Fibroblast of skin of right quadriceps (primary cell): ENCODE measurements around the gene KIT.
A peak's percentile ranks its signal among the peaks of the same experiment; 100 is the strongest.
"Not testable (repeated sequence)": the region's sequence is repeated elsewhere in the genome, so short reads cannot be mapped to it uniquely, and the experiment has no call there.

Source experiments
- DNase-seq: peaks from one replicate; pipeline ENCODE4 v3.0.0-alpha.2; 2013

Gene KIT

DNA sequence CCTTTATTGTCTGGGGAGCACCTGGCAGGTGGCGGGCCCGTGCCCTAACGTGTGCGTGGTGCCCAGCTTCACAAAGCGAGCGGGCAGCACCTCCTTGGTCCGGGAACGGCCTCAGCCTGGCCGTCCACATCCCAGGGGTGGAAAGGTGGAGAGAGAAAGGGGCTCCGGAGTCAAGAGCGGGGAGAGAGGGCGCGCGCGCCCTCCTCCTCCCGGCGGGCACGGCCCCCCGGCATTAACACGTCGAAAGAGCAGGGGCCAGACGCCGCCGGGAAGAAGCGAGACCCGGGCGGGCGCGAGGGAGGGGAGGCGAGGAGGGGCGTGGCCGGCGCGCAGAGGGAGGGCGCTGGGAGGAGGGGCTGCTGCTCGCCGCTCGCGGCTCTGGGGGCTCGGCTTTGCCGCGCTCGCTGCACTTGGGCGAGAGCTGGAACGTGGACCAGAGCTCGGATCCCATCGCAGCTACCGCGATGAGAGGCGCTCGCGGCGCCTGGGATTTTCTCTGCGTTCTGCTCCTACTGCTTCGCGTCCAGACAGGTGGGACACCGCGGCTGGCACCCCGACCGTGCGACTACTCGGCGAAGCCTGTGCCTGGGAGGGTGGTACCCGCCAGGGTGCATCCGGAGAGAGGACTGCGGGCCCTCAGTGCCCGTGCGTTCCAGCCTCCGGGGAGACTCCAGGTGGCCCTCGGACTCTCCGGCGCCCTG, at the start of gene KIT:
TSS of gene KIT (plus strand) at position 407 of the 701 bp plus-strand sequence. CDS start at position 465, 58 bp downstream.
- peak; percentile 40 for DNase-seq

DNA sequence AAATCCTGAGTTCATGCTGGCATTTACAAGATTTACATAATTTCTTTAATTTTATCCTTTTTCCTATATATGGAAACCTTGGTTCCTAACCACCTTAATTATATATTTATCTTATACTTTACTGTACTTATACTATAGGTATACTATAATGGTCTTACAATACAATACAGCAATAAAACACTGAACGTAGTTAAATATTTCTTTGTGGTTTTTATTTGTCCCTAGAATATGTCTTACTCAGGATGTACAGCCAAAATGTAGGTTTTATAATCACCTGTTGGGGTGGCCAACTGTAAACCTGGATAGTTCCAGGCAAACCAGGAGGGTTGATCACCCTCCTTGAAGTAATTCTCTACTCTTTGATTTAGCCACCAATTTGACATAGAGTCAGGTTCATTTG, 48.4 kb upstream of the KIT start:
- no peak for DNase-seq

GRCh38 chr4:54614149-54614548, 43.6 kb upstream of the KIT start:
- DNase-seq: peak; percentile 4

DNA sequence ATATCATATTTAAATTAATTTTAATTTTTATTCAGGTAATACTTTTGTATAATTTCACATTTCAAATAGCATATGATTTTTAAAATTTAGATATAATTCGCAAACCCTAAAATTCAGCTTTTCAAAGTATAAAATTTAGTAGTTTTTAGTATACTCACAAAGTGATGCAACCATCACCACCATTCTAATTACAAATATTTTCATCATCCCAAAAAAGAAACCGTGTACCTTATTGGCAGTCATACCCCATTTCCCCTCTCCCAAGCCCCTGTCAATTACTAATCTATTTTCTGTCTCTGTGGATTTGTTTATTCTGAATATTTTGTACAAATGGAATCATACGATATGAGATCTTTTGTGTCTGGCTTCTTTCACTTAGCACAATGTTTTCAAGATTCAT, 37.0 kb upstream of the KIT start:
- no peak for DNase-seq

DNA sequence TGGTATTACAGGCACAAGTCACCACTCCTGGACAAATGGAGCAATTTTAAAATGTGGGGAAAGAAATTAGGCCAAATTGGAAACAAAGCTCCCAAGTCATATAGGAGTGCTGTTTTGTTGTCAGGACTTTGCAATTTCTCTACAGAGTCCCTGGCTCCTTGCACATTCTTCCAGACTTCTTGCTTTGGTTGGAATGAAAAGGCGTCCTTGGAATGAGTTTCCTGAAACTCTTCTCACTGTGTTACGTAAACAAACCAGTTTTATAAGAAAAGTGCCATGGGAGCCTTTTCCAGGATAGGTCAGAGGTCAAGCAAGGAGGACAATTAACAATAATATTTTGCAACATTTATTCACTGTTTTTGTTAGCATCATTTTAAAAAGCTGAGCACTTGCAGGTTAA, 32.4 kb upstream of the KIT start:
- peak; percentile 2 for DNase-seq

DNA sequence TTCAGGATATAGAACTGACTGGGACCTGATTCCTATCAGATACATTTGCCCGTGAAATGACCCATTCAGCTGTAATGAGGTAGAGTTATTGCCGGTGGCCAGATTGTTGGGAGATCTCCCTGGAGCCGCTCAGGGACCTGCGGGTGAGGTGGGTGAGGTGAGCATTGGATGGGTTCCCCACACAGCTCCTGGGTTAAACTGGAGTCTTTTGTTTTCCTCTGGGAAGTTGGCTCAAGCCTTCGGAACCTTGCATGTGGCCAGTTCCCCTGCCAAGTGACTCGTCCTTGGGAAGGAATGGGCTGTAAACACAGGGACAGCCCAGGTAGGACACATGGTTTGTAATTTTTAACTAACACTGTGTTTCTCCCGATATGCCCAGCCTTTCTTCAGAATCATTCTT, 31.6 kb upstream of the KIT start:
- no peak for DNase-seq

GRCh38 chr4:54632537-54632936, 25.2 kb upstream of the KIT start:
- no peak for DNase-seq

- DNase-seq: not testable (repeated sequence)
Observed at GRCh38 chr4:54633102-54633740, 24.5 kb upstream of the KIT start.

- no peak for DNase-seq
Observed at GRCh38 chr4:54635318-54635717, 22.4 kb upstream of the KIT start.

DNA sequence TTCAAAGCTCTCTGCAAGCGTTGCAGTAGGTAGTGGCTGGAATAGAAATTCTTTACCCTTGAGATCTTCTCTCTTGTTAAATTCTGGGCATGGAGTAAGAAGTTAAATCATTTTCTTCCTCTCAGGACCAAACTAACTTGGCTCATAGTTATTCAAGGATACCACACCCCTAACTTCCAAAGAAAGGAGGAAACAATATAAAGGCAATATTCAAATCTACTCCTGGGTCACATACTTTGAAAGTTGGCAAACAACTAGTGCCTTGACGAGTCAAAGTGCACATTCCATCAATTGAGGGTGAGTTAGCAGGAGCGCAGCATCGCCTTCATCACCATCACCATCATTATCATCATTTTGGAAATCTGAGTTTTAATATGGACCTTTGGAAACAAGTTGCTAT, 20.4 kb upstream of the KIT start:
- no peak for DNase-seq

- DNase-seq: not testable (repeated sequence)
Observed at GRCh38 chr4:54641101-54641500, 16.7 kb upstream of the KIT start.

DNA sequence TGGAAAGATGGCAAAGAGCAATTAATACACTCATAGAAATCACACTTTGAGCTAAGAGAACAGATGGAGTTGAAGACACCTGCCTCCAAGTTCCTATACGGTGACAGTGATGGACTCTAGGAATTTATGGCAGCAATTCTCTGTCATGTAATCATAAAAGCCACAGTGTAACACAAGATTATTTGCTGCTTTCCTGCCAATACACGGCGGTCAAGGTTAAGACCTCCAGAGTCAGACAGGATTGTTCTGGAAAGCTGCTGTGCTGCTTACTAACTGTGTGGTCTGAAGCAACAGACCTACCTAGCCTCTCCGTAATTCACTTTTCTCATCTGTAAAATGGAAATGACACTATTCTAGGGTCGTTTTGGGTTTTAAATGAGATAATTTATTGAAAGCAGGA, 14.6 kb upstream of the KIT start:
- no peak for DNase-seq

GRCh38 chr4:54643958-54644751, 13.6 kb upstream of the KIT start:
- DNase-seq: no peak

GRCh38 chr4:54645830-54646229, 11.9 kb upstream of the KIT start:
- no peak for DNase-seq

GRCh38 chr4:54647070-54647469, 10.7 kb upstream of the KIT start:
- no peak for DNase-seq

DNA sequence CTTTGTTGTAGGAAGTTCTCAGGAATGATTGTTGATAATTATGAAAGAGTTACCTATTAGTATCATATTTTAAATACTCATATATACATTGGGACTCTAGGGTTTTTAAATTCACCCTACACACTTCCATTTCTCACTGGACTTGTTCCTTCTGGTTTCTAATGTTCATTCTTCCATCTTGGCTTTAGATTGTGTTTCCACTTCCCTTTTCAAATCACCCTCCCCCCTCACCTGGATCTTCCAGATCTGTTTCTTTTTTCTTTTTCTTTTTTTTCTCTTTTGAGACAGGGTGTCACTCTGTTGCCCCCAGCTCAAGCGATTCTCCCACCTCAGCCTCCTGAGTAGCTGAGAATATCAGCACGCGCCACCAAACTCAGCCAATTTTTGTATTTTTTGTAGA, 6.7 kb upstream of the KIT start:
- no peak for DNase-seq

DNA sequence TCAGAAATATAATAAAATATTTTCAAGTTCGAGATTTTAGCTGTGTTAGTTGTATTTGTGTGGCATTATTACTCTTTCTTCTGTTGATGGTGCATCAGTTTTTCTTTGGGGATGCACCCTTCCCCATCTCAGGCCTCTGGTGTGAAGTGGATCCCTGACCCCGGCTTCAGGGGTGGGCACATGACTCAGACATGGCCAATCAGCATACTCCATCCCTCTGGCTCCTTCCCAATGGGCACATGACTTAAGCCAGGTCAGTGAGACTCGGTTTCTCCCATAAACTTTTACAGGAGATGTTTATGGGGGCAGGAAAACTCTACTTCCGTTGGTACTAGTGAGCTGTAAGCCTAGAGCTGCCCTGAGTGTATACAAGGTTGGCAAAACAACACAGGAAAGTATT, 3.0 kb upstream of the KIT start:
- DNase-seq: no peak

DNA sequence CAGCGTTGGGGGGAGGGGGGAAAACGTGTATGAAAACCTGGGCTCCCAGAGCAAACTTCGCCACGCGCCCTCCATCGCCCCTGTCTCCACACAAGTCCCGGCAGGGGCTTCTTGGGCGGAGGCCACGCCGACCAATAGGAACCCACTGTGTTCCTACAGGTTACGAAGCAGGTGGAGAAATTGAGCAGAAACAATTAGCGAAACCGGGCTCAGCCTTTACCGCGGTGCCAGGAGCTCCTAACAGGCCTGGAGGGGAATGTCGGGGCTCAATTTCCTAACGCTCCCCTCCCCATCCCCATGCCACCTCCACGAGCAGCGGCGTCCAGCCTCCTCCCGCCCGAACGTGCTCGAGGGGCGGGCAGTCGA, 589 bp upstream of the KIT start:
- DNase-seq: no peak

- peak; percentile 51 for DNase-seq
Observed at GRCh38 chr4:54658252-54659093, 716 bp downstream of the KIT start.

GRCh38 chr4:54659313-54659712, 1.6 kb downstream of the KIT start:
- no peak for DNase-seq

- no peak for DNase-seq
Observed at GRCh38 chr4:54659749-54660535, 2.2 kb downstream of the KIT start.

DNA sequence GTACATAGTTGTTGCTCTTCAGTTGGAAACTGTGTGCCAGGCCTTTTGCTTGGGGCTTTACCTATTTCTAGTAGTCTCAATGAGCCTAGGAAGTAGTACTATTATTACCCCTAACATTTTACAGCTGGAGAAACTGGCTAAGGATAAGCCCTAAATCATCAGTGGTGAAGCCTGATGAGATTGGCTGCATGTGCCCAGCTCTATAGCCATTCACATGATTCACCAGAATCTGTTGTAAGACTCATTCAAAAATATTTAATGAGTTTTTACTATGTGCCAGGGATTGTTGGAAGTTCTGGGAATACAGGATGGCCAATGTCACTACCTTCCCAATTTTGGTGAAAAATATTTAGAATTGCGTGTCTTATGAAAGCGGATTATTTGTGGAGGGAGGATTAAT, 2.8 kb downstream of the KIT start:
- peak; percentile 38 for DNase-seq
